Liver (tissue), 9 donors: ENCODE results near the gene INSC. TPM values are rescaled to one million over a fixed set of nuclear protein-coding genes. Genes with fewer than 3 reads are reported as not detected.

ENCODE experiments used
- DNase-seq: peaks from one replicate; pipeline ENCODE4 v3.0.0-alpha.2; 2017; ENCODE audit warnings: low spot score
- H3K27ac ChIP-seq, 2 donors: one replicate each; pipeline ENCODE4 v1.7.0; 2013; ENCODE audit warnings: inconsistent platforms in 2 of 2, low read length in 2 of 2, control low read depth in 1 of 2, low read depth in 1 of 2, mild to moderate bottlenecking in 1 of 2
- H3K27me3 ChIP-seq, 4 donors: one replicate each; pipeline versions ENCODE4 v1.6.1 to v1.7.0; 2013; ENCODE audit warnings: low read length in 3 of 4, inconsistent platforms in 1 of 4, mild to moderate bottlenecking in 1 of 4, moderate library complexity in 1 of 4; ENCODE audit not compliant: control insufficient read depth in 4 of 4, insufficient read depth in 4 of 4
- H3K36me3 ChIP-seq, 4 donors: one replicate each; pipeline versions ENCODE4 v1.6.1 to v1.7.0; 2013; ENCODE audit warnings: low read length in 3 of 4, mild to moderate bottlenecking in 3 of 4, low read depth in 1 of 4, moderate library complexity in 1 of 4; ENCODE audit not compliant: control insufficient read depth in 4 of 4, insufficient read depth in 3 of 4
- H3K4me1 ChIP-seq, 4 donors: one replicate each; pipeline versions ENCODE4 v1.6.1 to v1.7.0; 2013; ENCODE audit warnings: low read length in 3 of 4, mild to moderate bottlenecking in 3 of 4, moderate library complexity in 1 of 4; ENCODE audit not compliant: control insufficient read depth in 4 of 4, insufficient read depth in 4 of 4
- H3K4me3 ChIP-seq, 3 donors: one replicate each; pipeline versions ENCODE4 v1.6.1 to v1.7.0; 2013; ENCODE audit warnings: low read length in 3 of 3, control low read depth in 1 of 3, low read depth in 1 of 3, mild to moderate bottlenecking in 1 of 3
- H3K9ac ChIP-seq, 2 donors: one replicate each; pipeline ENCODE4 v1.7.0; 2013; ENCODE audit warnings: low read length in 2 of 2, mild to moderate bottlenecking in 2 of 2, moderate library complexity in 2 of 2, control low read depth in 1 of 2, low read depth in 1 of 2
- H3K9me3 ChIP-seq, 4 donors: one replicate each; pipeline versions ENCODE4 v1.6.1 to v1.7.0; 2013; ENCODE audit warnings: low read length in 3 of 4; ENCODE audit not compliant: control insufficient read depth in 4 of 4
- CTCF ChIP-seq: fragments of 150-350 bp; IDR thresholded peaks from 2 replicates; pipeline ENCODE4 v1.5.1; 2017; ENCODE audit warnings: improper control_type of control experiment, low read depth, low read length; ENCODE audit not compliant: missing input control
- EGR1 ChIP-seq, 2 donors: IDR thresholded peaks; 2 replicates each; pipeline ENCODE4 v1.6.1; 2016 to 2018; ENCODE audit warnings: antibody characterized with exemption in 2 of 2, low read depth in 2 of 2
- FOXA2 ChIP-seq: IDR thresholded peaks from 2 replicates; pipeline ENCODE4 v1.6.1; 2016; ENCODE audit warnings: antibody characterized with exemption
- GABPA ChIP-seq, 2 donors: IDR thresholded peaks in 1 of 2; conservative IDR thresholded peaks in 1 of 2; 2 replicates each; pipeline ENCODE4 v1.6.1; 2016; ENCODE audit warnings: antibody characterized with exemption in 2 of 2, mild to moderate bottlenecking in 1 of 2, moderate library complexity in 1 of 2
- HNF4A ChIP-seq, 2 donors: conservative IDR thresholded peaks; 2 replicates each; pipeline ENCODE4 v1.6.1; 2016; ENCODE audit warnings: antibody characterized with exemption in 2 of 2, mild to moderate bottlenecking in 2 of 2
- HNF4G ChIP-seq: IDR thresholded peaks from 2 replicates; pipeline ENCODE4 v1.6.1; 2016; ENCODE audit warnings: antibody characterized with exemption
- JUND ChIP-seq, 2 donors: IDR thresholded peaks; 2 replicates each; pipeline ENCODE4 v1.6.1; 2016; ENCODE audit warnings: antibody characterized with exemption in 2 of 2
- NR2F2 ChIP-seq: IDR thresholded peaks from 2 replicates; pipeline ENCODE4 v1.6.1; 2016; ENCODE audit warnings: antibody characterized with exemption
- RAD21 ChIP-seq, 2 donors: IDR thresholded peaks; 2 replicates each; pipeline ENCODE4 v1.6.1; 2016; ENCODE audit warnings: antibody characterized with exemption in 2 of 2, mild to moderate bottlenecking in 2 of 2
- RXRA ChIP-seq, 2 donors: IDR thresholded peaks; 2 replicates each; pipeline ENCODE4 v1.6.1; 2017 to 2018; ENCODE audit warnings: antibody characterized with exemption in 2 of 2, mild to moderate bottlenecking in 1 of 2
- SP1 ChIP-seq: IDR thresholded peaks from 2 replicates; pipeline ENCODE4 v1.6.1; 2018; ENCODE audit warnings: antibody characterized with exemption, mild to moderate bottlenecking
- TAF1 ChIP-seq: conservative IDR thresholded peaks from 2 replicates; pipeline ENCODE4 v1.6.1; 2016; ENCODE audit warnings: antibody characterized with exemption, mild to moderate bottlenecking
- YY1 ChIP-seq: IDR thresholded peaks from 2 replicates; pipeline ENCODE4 v1.6.1; 2016; ENCODE audit warnings: antibody characterized with exemption, mild to moderate bottlenecking
- ZBTB33 ChIP-seq: IDR thresholded peaks from 2 replicates; pipeline ENCODE4 v1.6.1; 2016; ENCODE audit warnings: antibody characterized with exemption
- WGBS: extraction: QIAGEN DNeasy Blood & Tissue Kit; methylation state at CpG from one replicate; pipeline ENCODE4 v1.1.7; 2013; 5-methylcytosine and 5-hydroxymethylcytosine counted together
- polyA plus RNA-seq, 2 donors: library from polyadenylated mRNA; stranded (reverse) in 1 of 2; unstranded in 1 of 2; fragments of 200-250 nt in 1 of 2; fragments of >200 nt in 1 of 2; fragmentation: Nextera tagmentation in 1 of 2; extraction: Ambion mirVana in 1 of 2; gene quantifications; one replicate each; pipeline versions ENCODE4 v1.2.1 to v1.2.3, GENCODE V29; 2013 to 2015
- total RNA-seq, 2 donors: library from RNA; depleted of rRNA; stranded (reverse); fragments of >200 nt; gene quantifications; one replicate each; pipeline ENCODE4 v1.2.3, GENCODE V29; 2014
- TF ChIP-seq, protein P1 (sequence below): IDR thresholded peaks from 2 replicates; pipeline ENCODE4 v1.6.1; 2016; ENCODE audit warnings: antibody characterized with exemption
- TF ChIP-seq, protein P2 (sequence below): IDR thresholded peaks from 2 replicates; pipeline ENCODE4 v1.6.1; 2016; ENCODE audit warnings: antibody characterized with exemption, mild to moderate bottlenecking
- TF ChIP-seq, protein P3 (sequence below): IDR thresholded peaks from 2 replicates; pipeline ENCODE4 v1.6.1; 2016; ENCODE audit warnings: antibody characterized with exemption
- donor health status: healthy.
- donor health status: healthy.
- donor health status: healthy.
- donor health status: healthy.
- donor health status: healthy.

Gene INSC
- total and polyA plus RNA-seq, 4 donors = 0.02 to 0.25 (median 0.12) TPM

GRCh38 chr11:15178214-15178613 is 63.5 kb downstream of the INSC start:
- no peak overlapping the region for H3K27ac ChIP-seq
- H3K4me3 ChIP-seq = no peak overlapping the region
- no peaks in the 10 kb centered on the region for H3K36me3 ChIP-seq
- H3K9ac ChIP-seq = no peak overlapping the region
- peaks cover 0 to 8% (median 0%) of the 10 kb centered on the region in 4 donors for H3K4me1 ChIP-seq
- 92% methylated on average over 3 of the region's 3 CpGs for WGBS
- no peaks in the 10 kb centered on the region for H3K27me3 ChIP-seq
- TF ChIP-seq EGR1 (IDR thresholded peaks at IDR 0.05; ENCODE audit: low read depth in 2 of 2) (no peak), GABPA (IDR thresholded peaks at IDR 0.05 in 1 of 2, conservative IDR thresholded peaks at IDR 0.05 in 1 of 2) (no peak), NR2F2 (no peak), YY1 (no peak), RXRA (IDR thresholded peaks at IDR 0.05) (no peak), TAF1 (no peak), JUND (IDR thresholded peaks at IDR 0.05) (no peak), ZBTB33 (no peak), CTCF (no peak), FOXA2 (no peak), HNF4G (no peak), SP1 (no peak), HNF4A (conservative IDR thresholded peaks at IDR 0.05) (no peak), RAD21 (IDR thresholded peaks at IDR 0.05) (no peak)
- TF ChIP-seq, protein P1, sequence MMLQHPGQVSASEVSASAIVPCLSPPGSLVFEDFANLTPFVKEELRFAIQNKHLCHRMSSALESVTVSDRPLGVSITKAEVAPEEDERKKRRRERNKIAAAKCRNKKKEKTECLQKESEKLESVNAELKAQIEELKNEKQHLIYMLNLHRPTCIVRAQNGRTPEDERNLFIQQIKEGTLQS = no peak
- TF ChIP-seq, protein P2, sequence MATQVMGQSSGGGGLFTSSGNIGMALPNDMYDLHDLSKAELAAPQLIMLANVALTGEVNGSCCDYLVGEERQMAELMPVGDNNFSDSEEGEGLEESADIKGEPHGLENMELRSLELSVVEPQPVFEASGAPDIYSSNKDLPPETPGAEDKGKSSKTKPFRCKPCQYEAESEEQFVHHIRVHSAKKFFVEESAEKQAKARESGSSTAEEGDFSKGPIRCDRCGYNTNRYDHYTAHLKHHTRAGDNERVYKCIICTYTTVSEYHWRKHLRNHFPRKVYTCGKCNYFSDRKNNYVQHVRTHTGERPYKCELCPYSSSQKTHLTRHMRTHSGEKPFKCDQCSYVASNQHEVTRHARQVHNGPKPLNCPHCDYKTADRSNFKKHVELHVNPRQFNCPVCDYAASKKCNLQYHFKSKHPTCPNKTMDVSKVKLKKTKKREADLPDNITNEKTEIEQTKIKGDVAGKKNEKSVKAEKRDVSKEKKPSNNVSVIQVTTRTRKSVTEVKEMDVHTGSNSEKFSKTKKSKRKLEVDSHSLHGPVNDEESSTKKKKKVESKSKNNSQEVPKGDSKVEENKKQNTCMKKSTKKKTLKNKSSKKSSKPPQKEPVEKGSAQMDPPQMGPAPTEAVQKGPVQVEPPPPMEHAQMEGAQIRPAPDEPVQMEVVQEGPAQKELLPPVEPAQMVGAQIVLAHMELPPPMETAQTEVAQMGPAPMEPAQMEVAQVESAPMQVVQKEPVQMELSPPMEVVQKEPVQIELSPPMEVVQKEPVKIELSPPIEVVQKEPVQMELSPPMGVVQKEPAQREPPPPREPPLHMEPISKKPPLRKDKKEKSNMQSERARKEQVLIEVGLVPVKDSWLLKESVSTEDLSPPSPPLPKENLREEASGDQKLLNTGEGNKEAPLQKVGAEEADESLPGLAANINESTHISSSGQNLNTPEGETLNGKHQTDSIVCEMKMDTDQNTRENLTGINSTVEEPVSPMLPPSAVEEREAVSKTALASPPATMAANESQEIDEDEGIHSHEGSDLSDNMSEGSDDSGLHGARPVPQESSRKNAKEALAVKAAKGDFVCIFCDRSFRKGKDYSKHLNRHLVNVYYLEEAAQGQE = no peak
- DNase-seq = no peak
- H3K9me3 ChIP-seq = no peaks in the 10 kb centered on the region

- Histone ChIP-seq H3K4me1 (peaks cover 0 to 8% (median 0%) of the 10 kb centered on the region in 4 donors), H3K9ac (no peak overlapping the region), H3K4me3 (no peak overlapping the region), H3K27ac (no peak overlapping the region), H3K36me3 (no peaks in the 10 kb centered on the region), H3K9me3 (no peaks in the 10 kb centered on the region), H3K27me3 (no peaks in the 10 kb centered on the region)
- 97% methylated on average over 2 of the region's 2 CpGs for WGBS
- no peak for DNase-seq
- TF ChIP-seq EGR1 (IDR thresholded peaks at IDR 0.05; ENCODE audit: low read depth in 2 of 2) (no peak), HNF4A (conservative IDR thresholded peaks at IDR 0.05) (no peak), RXRA (IDR thresholded peaks at IDR 0.05) (no peak), RAD21 (IDR thresholded peaks at IDR 0.05) (no peak), ZBTB33 (no peak), YY1 (no peak), TAF1 (no peak), JUND (IDR thresholded peaks at IDR 0.05) (no peak)
- TF ChIP-seq, protein P2 = no peak
- TF ChIP-seq, protein P3, sequence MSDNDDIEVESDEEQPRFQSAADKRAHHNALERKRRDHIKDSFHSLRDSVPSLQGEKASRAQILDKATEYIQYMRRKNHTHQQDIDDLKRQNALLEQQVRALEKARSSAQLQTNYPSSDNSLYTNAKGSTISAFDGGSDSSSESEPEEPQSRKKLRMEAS = no peak
Observed at GRCh38 chr11:15179167-15179566, 64.4 kb downstream of the INSC start.
